Activated naive CD4-positive, alpha-beta T cell treated with anti-CD3 and anti-CD28 coated beads, Interleukin-2, amount 10 ng/mL, durations not matched to agents 5 hours and 36 hours (primary cell): ENCODE data around the gene GINS1. TPM values are rescaled to one million over a fixed set of nuclear protein-coding genes. Genes with fewer than 3 reads are reported as not detected.

Source experiments
- total RNA-seq, 2 experiments: library from RNA; stranded (reverse); gene quantifications; one replicate each; pipeline ENCODE4 v1.2.3, GENCODE V29; 2021

Gene GINS1
- total RNA-seq, result 10 to 100 TPM; 17.4 to 18.9 TPM

GRCh38 chr20:25407311-25408169 lies at the start of gene GINS1:
GINS1 (plus strand) TSS chr20:25407673; CDS start chr20:25407821, 148 bp downstream.

GRCh38 chr20:25390538-25391528 lies 16.6 kb upstream of the GINS1 start, which contains the start of gene ABHD12:
ABHD12 (minus strand) TSS chr20:25390835; CDS start chr20:25390703, 132 bp downstream.

Other genes starting within 250 kb of the GINS1 start
- 10 to 100 TPM; 52.6 to 59.0 TPM for gene ENTPD6, start 212.0 kb upstream of the GINS1 start, total RNA-seq
- 10 to 100 TPM; 26.2 to 27.2 TPM for gene PYGB, start 159.6 kb upstream of the GINS1 start, total RNA-seq
- 10 to 100 TPM; 24.7 to 29.9 TPM for gene ABHD12, start 16.8 kb upstream of the GINS1 start, total RNA-seq
- gene NINL, start 177.9 kb downstream of the GINS1 start, total RNA-seq, result 1 to 10 TPM; 2.9 to 3.8 TPM
- 1 to 10 TPM; 5.8 to 6.6 TPM for gene NANP, start 216.3 kb downstream of the GINS1 start, total RNA-seq